ENCODE results near the gene APBA3. TPM values are rescaled to one million over a fixed set of nuclear protein-coding genes. Genes with fewer than 3 reads are reported as not detected.
A peak's percentile ranks its signal among the peaks of the same experiment; 100 is the strongest.

Gene APBA3
- total and polyA plus RNA-seq, 9 of the 15 experiments (the other 6 are each of a cell fraction or from before 2014, with no cell fraction given), result 0.10 to 29.5 (median 11.5) TPM

DNA sequence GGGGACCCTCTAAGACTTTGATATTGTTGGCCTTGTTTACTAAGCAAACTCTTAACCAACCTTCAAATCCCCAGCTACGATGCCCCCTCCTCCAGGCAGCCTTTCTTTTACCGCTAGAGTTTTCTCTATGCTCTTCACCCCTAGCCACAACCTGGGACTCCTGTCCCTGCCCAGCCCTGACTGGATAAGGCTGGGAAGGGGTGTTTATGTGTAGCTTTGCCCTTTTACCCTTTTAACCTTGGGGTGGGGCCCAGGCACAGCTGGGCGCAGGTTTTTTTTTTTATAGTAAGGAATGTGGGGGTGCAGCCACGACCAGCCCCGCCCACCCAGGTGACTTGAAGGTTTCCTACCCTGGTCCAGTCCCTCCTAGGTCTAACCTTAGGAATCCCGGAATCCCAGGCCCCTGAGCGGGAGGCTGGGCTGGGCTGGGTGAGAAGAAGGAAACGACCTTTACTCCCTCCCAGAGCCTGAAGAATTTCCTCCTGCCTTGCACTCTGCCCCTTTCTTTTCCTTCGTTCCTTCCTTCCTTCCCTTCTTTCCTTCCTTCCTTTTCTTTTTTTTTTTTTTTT is 41.1 kb downstream of the APBA3 start (continued):
- TF ChIP-seq, protein P1, sequence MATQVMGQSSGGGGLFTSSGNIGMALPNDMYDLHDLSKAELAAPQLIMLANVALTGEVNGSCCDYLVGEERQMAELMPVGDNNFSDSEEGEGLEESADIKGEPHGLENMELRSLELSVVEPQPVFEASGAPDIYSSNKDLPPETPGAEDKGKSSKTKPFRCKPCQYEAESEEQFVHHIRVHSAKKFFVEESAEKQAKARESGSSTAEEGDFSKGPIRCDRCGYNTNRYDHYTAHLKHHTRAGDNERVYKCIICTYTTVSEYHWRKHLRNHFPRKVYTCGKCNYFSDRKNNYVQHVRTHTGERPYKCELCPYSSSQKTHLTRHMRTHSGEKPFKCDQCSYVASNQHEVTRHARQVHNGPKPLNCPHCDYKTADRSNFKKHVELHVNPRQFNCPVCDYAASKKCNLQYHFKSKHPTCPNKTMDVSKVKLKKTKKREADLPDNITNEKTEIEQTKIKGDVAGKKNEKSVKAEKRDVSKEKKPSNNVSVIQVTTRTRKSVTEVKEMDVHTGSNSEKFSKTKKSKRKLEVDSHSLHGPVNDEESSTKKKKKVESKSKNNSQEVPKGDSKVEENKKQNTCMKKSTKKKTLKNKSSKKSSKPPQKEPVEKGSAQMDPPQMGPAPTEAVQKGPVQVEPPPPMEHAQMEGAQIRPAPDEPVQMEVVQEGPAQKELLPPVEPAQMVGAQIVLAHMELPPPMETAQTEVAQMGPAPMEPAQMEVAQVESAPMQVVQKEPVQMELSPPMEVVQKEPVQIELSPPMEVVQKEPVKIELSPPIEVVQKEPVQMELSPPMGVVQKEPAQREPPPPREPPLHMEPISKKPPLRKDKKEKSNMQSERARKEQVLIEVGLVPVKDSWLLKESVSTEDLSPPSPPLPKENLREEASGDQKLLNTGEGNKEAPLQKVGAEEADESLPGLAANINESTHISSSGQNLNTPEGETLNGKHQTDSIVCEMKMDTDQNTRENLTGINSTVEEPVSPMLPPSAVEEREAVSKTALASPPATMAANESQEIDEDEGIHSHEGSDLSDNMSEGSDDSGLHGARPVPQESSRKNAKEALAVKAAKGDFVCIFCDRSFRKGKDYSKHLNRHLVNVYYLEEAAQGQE (IDR thresholded peaks at IDR 0.05; ENCODE audit: borderline replicate concordance), result peak; percentile 36; the same call in 1 of the 2 replicates
- TF ChIP-seq, protein P1 (CRISPR knock-in tag; IDR thresholded peaks at IDR 0.05; ENCODE audit: low read depth), result no peak
- TF ChIP-seq DPF2 (IDR thresholded peaks at IDR 0.05) (no peak), CC2D1A (IDR thresholded peaks at IDR 0.05) (no peak), ZNF124 (CRISPR knock-in tag; IDR thresholded peaks at IDR 0.05) (no peak), YY1 (IDR thresholded peaks at IDR 0.05; ENCODE audit: borderline replicate concordance in 1 of 3, control insufficient read depth in 1 of 3, extremely low read depth in 1 of 3, insufficient read depth in 3 of 3, insufficient read length in 1 of 3, insufficient replicate concordance in 2 of 3, low read depth in 1 of 3, low read length in 2 of 3) (no peak), CXXC5 (CRISPR knock-in tag; IDR thresholded peaks at IDR 0.05) (no peak), NR2C2 (CRISPR knock-in tag; IDR thresholded peaks at IDR 0.05) (no peak), NR2C2 (tag; IDR thresholded peaks at IDR 0.05) (no peak), HDAC2 (IDR thresholded peaks at IDR 0.05) (no peak), RBM22 (IDR thresholded peaks at IDR 0.05; ENCODE audit: low read depth, low read length, poor library complexity, severe bottlenecking) (no peak), HNRNPL (IDR thresholded peaks at IDR 0.05; ENCODE audit: low read depth, low read length) (no peak), CEBPG (CRISPR knock-in tag; IDR thresholded peaks at IDR 0.05) (no peak), CEBPG (tag; conservative IDR thresholded peaks at IDR 0.05 in 1 of 2, IDR thresholded peaks at IDR 0.05 in 1 of 2) (no peak), ZBTB8A (IDR thresholded peaks at IDR 0.05; ENCODE audit: partially characterized antibody) (no peak), BRCA1 (IDR thresholded peaks at IDR 0.05) (no peak), BRCA1 (CRISPR knock-in tag; IDR thresholded peaks at IDR 0.05) (no peak)
- TF ChIP-seq, protein P2, sequence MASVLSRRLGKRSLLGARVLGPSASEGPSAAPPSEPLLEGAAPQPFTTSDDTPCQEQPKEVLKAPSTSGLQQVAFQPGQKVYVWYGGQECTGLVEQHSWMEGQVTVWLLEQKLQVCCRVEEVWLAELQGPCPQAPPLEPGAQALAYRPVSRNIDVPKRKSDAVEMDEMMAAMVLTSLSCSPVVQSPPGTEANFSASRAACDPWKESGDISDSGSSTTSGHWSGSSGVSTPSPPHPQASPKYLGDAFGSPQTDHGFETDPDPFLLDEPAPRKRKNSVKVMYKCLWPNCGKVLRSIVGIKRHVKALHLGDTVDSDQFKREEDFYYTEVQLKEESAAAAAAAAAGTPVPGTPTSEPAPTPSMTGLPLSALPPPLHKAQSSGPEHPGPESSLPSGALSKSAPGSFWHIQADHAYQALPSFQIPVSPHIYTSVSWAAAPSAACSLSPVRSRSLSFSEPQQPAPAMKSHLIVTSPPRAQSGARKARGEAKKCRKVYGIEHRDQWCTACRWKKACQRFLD (CRISPR knock-in tag; IDR thresholded peaks at IDR 0.05), result no peak
